ENCODE data around the gene CHD2. TPM values are rescaled to one million over a fixed set of nuclear protein-coding genes. Genes with fewer than 3 reads are reported as not detected.
A peak's percentile ranks its signal among the peaks of the same experiment; 100 is the strongest.

The CHD2 gene
- total RNA-seq, 1 experiment from 2014 or later: 63.3 TPM

DNA sequence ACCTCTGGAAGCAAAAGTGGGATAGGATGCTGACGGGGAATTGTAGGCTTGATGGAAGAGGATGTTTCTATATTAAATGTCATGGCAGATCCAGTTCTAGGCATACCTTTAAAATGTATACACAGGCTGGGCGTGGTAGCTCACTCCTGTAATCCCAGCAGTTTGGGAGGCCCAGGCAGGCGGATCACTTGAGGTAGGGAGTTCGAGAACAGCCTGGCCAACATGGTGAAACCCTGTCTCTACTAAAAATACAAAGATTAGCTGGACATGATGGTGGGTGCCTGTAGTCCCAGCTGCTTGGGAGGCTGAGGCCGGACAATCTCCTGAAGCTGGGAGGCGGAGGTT, 8.6 kb downstream of the CHD2 start:
- no peaks in the 10 kb centered on the region for H3K27me3 Mint-ChIP-seq (ENCODE audit: low read depth)
- TF ChIP-seq CTCF (conservative IDR thresholded peaks at IDR 0.05): no peak
- Histone ChIP-seq H2BK15ac (ENCODE audit: low read depth, low read length) (no peak overlapping the region), H3K9me3 (ENCODE audit: control insufficient read depth, low read depth, low read length) (no peaks in the 10 kb centered on the region), H3K4ac (ENCODE audit: low read depth, low read length) (no peak overlapping the region), H3T11ph (ENCODE audit: low read length) (no peak overlapping the region), H2BK5ac (ENCODE audit: insufficient read length, low read length) (no peak overlapping the region), H3K79me2 (ENCODE audit: insufficient read depth, low read length) (peaks cover 57% of the 10 kb centered on the region), H3K56ac (ENCODE audit: insufficient read length, low read depth, low read length) (no peak overlapping the region), H3K14ac (ENCODE audit: insufficient read depth, low read length) (no peak overlapping the region), H3K18ac (ENCODE audit: insufficient read length, low read depth, low read length) (no peak overlapping the region), H4K20me1 (ENCODE audit: control insufficient read depth, insufficient read depth, insufficient read length) (no peaks in the 10 kb centered on the region), H3K23me2 (ENCODE audit: insufficient read length, low read depth, low read length, poor library complexity, severe bottlenecking) (peaks cover 4% of the 10 kb centered on the region), H3K4me1 (ENCODE audit: insufficient read depth, low read length) (peaks cover 2% of the 10 kb centered on the region; the same call in 1 of the 2 replicates), H3K23ac (ENCODE audit: insufficient read length, low read depth, low read length) (no peak overlapping the region), H2AFZ (ENCODE audit: low read length) (no peak overlapping the region), H3K27ac (ENCODE audit: insufficient read length, low read depth, low read length) (no peak overlapping the region), H3K27me3 (ENCODE audit: insufficient read depth, low read length) (no peaks in the 10 kb centered on the region), H2AK5ac (ENCODE audit: insufficient read length, low read length) (no peak overlapping the region), H2BK20ac (ENCODE audit: low read depth, low read length, poor library complexity, severe bottlenecking) (no peak overlapping the region), H3K9ac (ENCODE audit: extremely low read depth, insufficient read length, low read length) (no peak overlapping the region), H2BK120ac (ENCODE audit: low read depth, low read length, poor library complexity, severe bottlenecking) (no peak overlapping the region), H4K8ac (replicated peaks; ENCODE audit: insufficient read length, low read depth, low read length) (no peak overlapping the region), H2BK12ac (ENCODE audit: insufficient read length, low read depth, low read length) (no peak overlapping the region), H4K5ac (ENCODE audit: insufficient read length, low read depth, low read length) (no peak overlapping the region), H3K79me1 (ENCODE audit: insufficient read depth, low read depth, low read length, poor library complexity, severe bottlenecking) (peaks cover 3% of the 10 kb centered on the region), H3K4me2 (ENCODE audit: insufficient read depth, insufficient read length, low read length) (no peak overlapping the region), H4K91ac (ENCODE audit: insufficient read length, low read depth, low read length) (no peak overlapping the region)
- peak overlapping the region in 1 of 3 experiments; percentile 45; a peak in 2 of 7 replicates for H3K27ac Mint-ChIP-seq
- H3K9me3 Mint-ChIP-seq: no peaks in the 10 kb centered on the region; a peak in 1 of 5 replicates
- H3K4me3 Mint-ChIP-seq: no peak overlapping the region
- peaks cover 79 to 83% of the 10 kb centered on the region in 2 experiments for H3K4me1 Mint-ChIP-seq
- WGBS (ENCODE audit: extremely low coverage, insufficient read length, low lambda C conversion rate): no CpG with 5 or more reads among the region's 6 CpGs
- peaks cover 15 to 43% (median 38%) of the 10 kb centered on the region in 3 experiments for H3K36me3 Mint-ChIP-seq (ENCODE audit: insufficient read depth in 1 of 3, low read depth in 3 of 3)
- no peak for DNase-seq

Measured in H9 (cell line).